ENCODE data around the gene IFITM5. TPM values are rescaled to one million over a fixed set of nuclear protein-coding genes. Genes with fewer than 3 reads are reported as not detected.

IFITM5 gene
- polyA plus RNA-seq, 1 donor from 2014 or later = not detected

DNA sequence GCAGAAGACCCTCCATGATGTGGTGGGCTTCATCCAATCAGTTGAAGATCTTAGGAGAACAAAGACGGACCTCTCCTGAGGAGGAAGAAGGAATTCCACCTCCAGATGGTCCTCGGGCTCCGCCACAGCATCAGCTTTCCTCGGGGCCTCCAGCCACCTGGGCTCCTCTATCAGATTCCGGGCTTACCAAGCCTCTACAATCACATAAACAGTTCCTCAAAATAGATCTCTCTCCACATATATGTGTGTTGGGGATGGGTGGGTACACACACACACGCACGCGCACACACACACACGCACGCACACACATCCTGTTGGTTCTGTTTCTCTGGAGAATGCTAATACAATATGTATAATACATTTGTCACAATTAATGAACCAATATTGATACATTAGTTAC lies 39.9 kb downstream of the IFITM5 start:
- Histone ChIP-seq H2AFZ (ENCODE audit: low read depth, low read length) (no peak overlapping the region), H3K4me2 (ENCODE audit: low read length) (no peak overlapping the region), H4K20me1 (ENCODE audit: insufficient read depth) (no peaks in the 10 kb centered on the region), H3K27ac (ENCODE audit: low read length) (no peak overlapping the region), H3K9me3 (ENCODE audit: low read length) (no peaks in the 10 kb centered on the region), H3K27me3 (ENCODE audit: insufficient read depth, low read depth, low read length) (no peaks in the 10 kb centered on the region), H3F3A (ENCODE audit: insufficient read depth, low read length, poor library complexity, severe bottlenecking) (no peaks in the 10 kb centered on the region), H3K9ac (ENCODE audit: low read length) (no peak overlapping the region), H3K79me2 (replicated peaks; ENCODE audit: insufficient read depth, low read length) (no peaks in the 10 kb centered on the region), H3K9me2 (ENCODE audit: insufficient read depth, low read length) (no peaks in the 10 kb centered on the region), H3K36me3 (ENCODE audit: insufficient read depth, low read length) (no peaks in the 10 kb centered on the region), H3K4me3 (ENCODE audit: low read length) (no peak overlapping the region)
- no peak for TF ChIP-seq TAF1 (IDR thresholded peaks at IDR 0.05; ENCODE audit: low read depth)
- no peak for TF ChIP-seq EP300 (conservative IDR thresholded peaks at IDR 0.05; ENCODE audit: poor library complexity, severe bottlenecking)
- TF ChIP-seq EZH2 (IDR thresholded peaks at IDR 0.05; ENCODE audit: borderline replicate concordance, insufficient read depth, low read length, poor library complexity, severe bottlenecking) = no peak
- no peak for TF ChIP-seq RAD21 (conservative IDR thresholded peaks at IDR 0.05)

DNA sequence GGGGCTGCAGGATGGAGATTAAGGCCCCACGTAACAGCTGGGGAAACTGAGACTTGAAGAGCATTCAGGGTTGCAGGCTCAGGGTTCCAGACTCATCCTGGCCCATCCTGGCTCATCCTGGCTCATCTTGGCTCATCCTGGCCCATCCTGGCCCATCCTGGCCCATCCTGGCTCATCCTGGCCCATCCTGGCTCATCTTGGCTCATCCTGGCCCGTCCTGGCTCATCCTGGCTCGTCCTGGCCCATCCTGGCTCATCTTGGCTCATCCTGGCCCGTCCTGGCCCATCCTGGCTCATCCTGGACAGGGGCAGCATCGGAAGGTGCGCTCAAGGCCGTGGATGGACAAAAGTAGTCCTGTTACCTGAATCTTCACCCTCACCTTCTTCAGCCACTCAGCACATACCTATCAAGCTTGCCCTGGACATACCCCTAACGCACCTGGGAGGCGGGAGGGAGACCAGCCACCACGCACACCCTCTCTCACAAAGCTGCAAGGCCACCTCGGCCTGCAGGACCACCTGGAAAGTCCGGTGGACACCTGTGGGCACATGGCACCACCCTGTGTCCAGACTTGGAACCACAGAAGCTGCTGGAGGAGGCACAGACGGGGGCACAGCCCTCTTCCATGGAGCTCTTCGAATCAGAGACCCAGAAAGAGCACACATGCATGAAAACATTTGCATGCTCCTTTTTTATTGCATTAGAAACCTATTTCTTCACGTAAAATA lies 41.4 kb downstream of the IFITM5 start:
- no peak overlapping the region for H3K27ac ChIP-seq (ENCODE audit: low read length)
- H3K4me3 ChIP-seq (ENCODE audit: low read length) = no peak overlapping the region
- H3K9ac ChIP-seq (ENCODE audit: low read length) = no peak overlapping the region
- no peaks in the 10 kb centered on the region for H3K27me3 ChIP-seq (ENCODE audit: insufficient read depth, low read depth, low read length)
- no peaks in the 10 kb centered on the region for H3F3A ChIP-seq (ENCODE audit: insufficient read depth, low read length, poor library complexity, severe bottlenecking)
- H3K9me3 ChIP-seq (ENCODE audit: low read length) = no peaks in the 10 kb centered on the region
- no peak overlapping the region for H2AFZ ChIP-seq (ENCODE audit: low read depth, low read length)
- H3K4me2 ChIP-seq (ENCODE audit: low read length) = no peak overlapping the region
- no peaks in the 10 kb centered on the region for H3K79me2 ChIP-seq (replicated peaks; ENCODE audit: insufficient read depth, low read length)
- H3K9me2 ChIP-seq (ENCODE audit: insufficient read depth, low read length) = no peaks in the 10 kb centered on the region
- TF ChIP-seq EZH2 (IDR thresholded peaks at IDR 0.05; ENCODE audit: borderline replicate concordance, insufficient read depth, low read length, poor library complexity, severe bottlenecking) (no peak), RAD21 (conservative IDR thresholded peaks at IDR 0.05) (no peak), EP300 (conservative IDR thresholded peaks at IDR 0.05; ENCODE audit: poor library complexity, severe bottlenecking) (no peak), POLR2AphosphoS5 (IDR thresholded peaks at IDR 0.05) (no peak), SMC3 (conservative IDR thresholded peaks at IDR 0.05; ENCODE audit: poor library complexity) (no peak), TAF1 (IDR thresholded peaks at IDR 0.05; ENCODE audit: low read depth) (no peak), MXI1 (conservative IDR thresholded peaks at IDR 0.05; ENCODE audit: poor library complexity, severe bottlenecking) (no peak)
- TF ChIP-seq, protein P1, sequence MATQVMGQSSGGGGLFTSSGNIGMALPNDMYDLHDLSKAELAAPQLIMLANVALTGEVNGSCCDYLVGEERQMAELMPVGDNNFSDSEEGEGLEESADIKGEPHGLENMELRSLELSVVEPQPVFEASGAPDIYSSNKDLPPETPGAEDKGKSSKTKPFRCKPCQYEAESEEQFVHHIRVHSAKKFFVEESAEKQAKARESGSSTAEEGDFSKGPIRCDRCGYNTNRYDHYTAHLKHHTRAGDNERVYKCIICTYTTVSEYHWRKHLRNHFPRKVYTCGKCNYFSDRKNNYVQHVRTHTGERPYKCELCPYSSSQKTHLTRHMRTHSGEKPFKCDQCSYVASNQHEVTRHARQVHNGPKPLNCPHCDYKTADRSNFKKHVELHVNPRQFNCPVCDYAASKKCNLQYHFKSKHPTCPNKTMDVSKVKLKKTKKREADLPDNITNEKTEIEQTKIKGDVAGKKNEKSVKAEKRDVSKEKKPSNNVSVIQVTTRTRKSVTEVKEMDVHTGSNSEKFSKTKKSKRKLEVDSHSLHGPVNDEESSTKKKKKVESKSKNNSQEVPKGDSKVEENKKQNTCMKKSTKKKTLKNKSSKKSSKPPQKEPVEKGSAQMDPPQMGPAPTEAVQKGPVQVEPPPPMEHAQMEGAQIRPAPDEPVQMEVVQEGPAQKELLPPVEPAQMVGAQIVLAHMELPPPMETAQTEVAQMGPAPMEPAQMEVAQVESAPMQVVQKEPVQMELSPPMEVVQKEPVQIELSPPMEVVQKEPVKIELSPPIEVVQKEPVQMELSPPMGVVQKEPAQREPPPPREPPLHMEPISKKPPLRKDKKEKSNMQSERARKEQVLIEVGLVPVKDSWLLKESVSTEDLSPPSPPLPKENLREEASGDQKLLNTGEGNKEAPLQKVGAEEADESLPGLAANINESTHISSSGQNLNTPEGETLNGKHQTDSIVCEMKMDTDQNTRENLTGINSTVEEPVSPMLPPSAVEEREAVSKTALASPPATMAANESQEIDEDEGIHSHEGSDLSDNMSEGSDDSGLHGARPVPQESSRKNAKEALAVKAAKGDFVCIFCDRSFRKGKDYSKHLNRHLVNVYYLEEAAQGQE (IDR thresholded peaks at IDR 0.05; ENCODE audit: borderline replicate concordance) = no peak
- TF ChIP-seq, protein P2, sequence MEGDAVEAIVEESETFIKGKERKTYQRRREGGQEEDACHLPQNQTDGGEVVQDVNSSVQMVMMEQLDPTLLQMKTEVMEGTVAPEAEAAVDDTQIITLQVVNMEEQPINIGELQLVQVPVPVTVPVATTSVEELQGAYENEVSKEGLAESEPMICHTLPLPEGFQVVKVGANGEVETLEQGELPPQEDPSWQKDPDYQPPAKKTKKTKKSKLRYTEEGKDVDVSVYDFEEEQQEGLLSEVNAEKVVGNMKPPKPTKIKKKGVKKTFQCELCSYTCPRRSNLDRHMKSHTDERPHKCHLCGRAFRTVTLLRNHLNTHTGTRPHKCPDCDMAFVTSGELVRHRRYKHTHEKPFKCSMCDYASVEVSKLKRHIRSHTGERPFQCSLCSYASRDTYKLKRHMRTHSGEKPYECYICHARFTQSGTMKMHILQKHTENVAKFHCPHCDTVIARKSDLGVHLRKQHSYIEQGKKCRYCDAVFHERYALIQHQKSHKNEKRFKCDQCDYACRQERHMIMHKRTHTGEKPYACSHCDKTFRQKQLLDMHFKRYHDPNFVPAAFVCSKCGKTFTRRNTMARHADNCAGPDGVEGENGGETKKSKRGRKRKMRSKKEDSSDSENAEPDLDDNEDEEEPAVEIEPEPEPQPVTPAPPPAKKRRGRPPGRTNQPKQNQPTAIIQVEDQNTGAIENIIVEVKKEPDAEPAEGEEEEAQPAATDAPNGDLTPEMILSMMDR (IDR thresholded peaks at IDR 0.05; ENCODE audit: poor library complexity, severe bottlenecking) = no peak
- H4K20me1 ChIP-seq (ENCODE audit: insufficient read depth) = no peaks in the 10 kb centered on the region
- no peaks in the 10 kb centered on the region for H3K36me3 ChIP-seq (ENCODE audit: insufficient read depth, low read length)
